Tibial nerve (tissue), 4 donors: Measurements from ENCODE around the gene STOX2.

Experiments used
- EP300 ChIP-seq, 2 donors: sonication (generic); formaldehyde crosslinking; IDR thresholded peaks; one replicate each; pipeline ENCODE4 v1.6.1; 2017; ENCODE audit warnings: antibody characterized with exemption in 2 of 2, mild to moderate bottlenecking in 1 of 2
- POLR2A ChIP-seq, 2 donors: fragments of 450-650 bp; IDR thresholded peaks; one replicate each; pipeline ENCODE4 v1.6.1; 2017; ENCODE audit warnings: antibody characterized with exemption in 2 of 2, mild to moderate bottlenecking in 2 of 2, moderate library complexity in 2 of 2
- TF ChIP-seq, protein P1 (sequence below), 5 experiments: fragments of 200-600 bp in 3 of 5; fragments of 450-650 bp in 2 of 5; sonication (generic) in 3 of 5; IDR thresholded peaks; one replicate each; pipeline ENCODE4 v1.5.1; 2016 to 2019; ENCODE audit warnings: antibody characterized with exemption in 5 of 5, mild to moderate bottlenecking in 3 of 5, moderate library complexity in 2 of 5

DNA sequence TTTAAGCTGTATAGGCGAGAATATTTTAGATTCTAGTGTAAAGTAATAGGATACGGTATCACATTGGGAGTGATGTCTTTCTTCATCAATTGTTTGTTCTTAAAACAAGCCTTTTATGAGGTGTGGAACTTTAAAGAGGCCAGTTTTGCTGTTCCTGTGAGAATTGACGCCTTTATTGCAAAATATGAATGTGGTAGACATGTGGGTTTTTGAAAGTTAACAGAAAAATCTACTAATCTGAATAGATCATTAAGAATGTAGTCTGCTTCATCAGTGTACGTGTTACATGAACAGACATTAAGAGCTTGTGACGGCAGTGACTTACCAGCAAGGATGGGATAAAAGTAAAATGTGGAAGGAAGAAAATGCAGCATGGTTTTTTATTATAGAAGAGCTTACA lies 63.8 kb downstream of the STOX2 start:
- TF ChIP-seq, protein P1, sequence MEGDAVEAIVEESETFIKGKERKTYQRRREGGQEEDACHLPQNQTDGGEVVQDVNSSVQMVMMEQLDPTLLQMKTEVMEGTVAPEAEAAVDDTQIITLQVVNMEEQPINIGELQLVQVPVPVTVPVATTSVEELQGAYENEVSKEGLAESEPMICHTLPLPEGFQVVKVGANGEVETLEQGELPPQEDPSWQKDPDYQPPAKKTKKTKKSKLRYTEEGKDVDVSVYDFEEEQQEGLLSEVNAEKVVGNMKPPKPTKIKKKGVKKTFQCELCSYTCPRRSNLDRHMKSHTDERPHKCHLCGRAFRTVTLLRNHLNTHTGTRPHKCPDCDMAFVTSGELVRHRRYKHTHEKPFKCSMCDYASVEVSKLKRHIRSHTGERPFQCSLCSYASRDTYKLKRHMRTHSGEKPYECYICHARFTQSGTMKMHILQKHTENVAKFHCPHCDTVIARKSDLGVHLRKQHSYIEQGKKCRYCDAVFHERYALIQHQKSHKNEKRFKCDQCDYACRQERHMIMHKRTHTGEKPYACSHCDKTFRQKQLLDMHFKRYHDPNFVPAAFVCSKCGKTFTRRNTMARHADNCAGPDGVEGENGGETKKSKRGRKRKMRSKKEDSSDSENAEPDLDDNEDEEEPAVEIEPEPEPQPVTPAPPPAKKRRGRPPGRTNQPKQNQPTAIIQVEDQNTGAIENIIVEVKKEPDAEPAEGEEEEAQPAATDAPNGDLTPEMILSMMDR (IDR thresholded peaks at IDR 0.05) = no peak
- TF ChIP-seq EP300 (IDR thresholded peaks at IDR 0.05) (no peak), POLR2A (IDR thresholded peaks at IDR 0.05) (no peak)
